Neural cell (in vitro differentiated cells): Measurements from ENCODE around the gene FAS. TPM values are rescaled to one million over a fixed set of nuclear protein-coding genes. Genes with fewer than 3 reads are reported as not detected.

Source experiments
- H2AFZ ChIP-seq: fragments of 200-600, 300-800 bp; sonication (generic), shearing (Covaris generic); 2 replicates; pipeline ENCODE4 v1.6.0; 2014; ENCODE audit warnings: low read depth, mild to moderate bottlenecking, antibody characterized with exemption, low read length, moderate library complexity
- H3F3A ChIP-seq: fragments of 200-600 bp; shearing (Covaris generic); 2 replicates; pipeline ENCODE4 v1.6.1; 2016; ENCODE audit warnings: mild to moderate bottlenecking, moderate library complexity, mixed read lengths, antibody characterized with exemption, low read length; ENCODE audit not compliant: insufficient read depth, poor library complexity, severe bottlenecking
- H3K27ac ChIP-seq: fragments of 200-600, 300-800 bp; sonication (generic), shearing (Covaris generic); 2 replicates; pipeline ENCODE4 v1.5.1; 2014; ENCODE audit warnings: mild to moderate bottlenecking, low read length, moderate library complexity
- H3K27me3 ChIP-seq: fragments of 300-800, 200-600 bp; sonication (generic), shearing (Covaris generic); 2 replicates; pipeline ENCODE4 v1.6.0; 2014; ENCODE audit warnings: mild to moderate bottlenecking, low read depth, low read length, moderate library complexity; ENCODE audit not compliant: insufficient read depth
- H3K36me3 ChIP-seq: fragments of 300-800, 200-600 bp; sonication (generic), shearing (Covaris generic); 2 replicates; pipeline ENCODE4 v1.5.1; 2014; ENCODE audit warnings: mild to moderate bottlenecking, antibody characterized with exemption, low read length, moderate library complexity; ENCODE audit not compliant: insufficient read depth
- H3K4me2 ChIP-seq: fragments of 300-800, 200-600 bp; sonication (generic), shearing (Covaris generic); 2 replicates; pipeline ENCODE4 v1.6.0; 2014; ENCODE audit warnings: mild to moderate bottlenecking, low read length
- H3K4me3 ChIP-seq: fragments of 300-800, 200-600 bp; sonication (generic), shearing (Covaris generic); 2 replicates; pipeline ENCODE4 v1.5.1; 2014; ENCODE audit warnings: mild to moderate bottlenecking, low read length, moderate library complexity
- H3K79me2 ChIP-seq: fragments of 200-600 bp; shearing (Covaris generic); replicated peaks from 2 replicates; pipeline ENCODE4 v1.6.0; 2014; ENCODE audit warnings: mild to moderate bottlenecking, low read length, moderate library complexity; ENCODE audit not compliant: insufficient read depth
- H3K9ac ChIP-seq: fragments of 300-800, 200-600 bp; sonication (generic), shearing (Covaris generic); 2 replicates; pipeline ENCODE4 v1.6.1; 2016; ENCODE audit warnings: mild to moderate bottlenecking, low read length, mixed read lengths
- H3K9me2 ChIP-seq: fragments of 200-600 bp; shearing (Covaris generic); 2 replicates; pipeline ENCODE4 v1.6.1; 2016; ENCODE audit warnings: mild to moderate bottlenecking, low read length, mixed read lengths; ENCODE audit not compliant: insufficient read depth
- H3K9me3 ChIP-seq: fragments of 200-600, 300-800 bp; sonication (generic), shearing (Covaris generic); 2 replicates; pipeline ENCODE4 v1.6.1; 2016; ENCODE audit warnings: mild to moderate bottlenecking, mixed run types, low read length, moderate library complexity, mixed read lengths
- H4K20me1 ChIP-seq: fragments of 200-600 bp; shearing (Covaris generic); 2 replicates; pipeline ENCODE4 v1.6.1; 2016; ENCODE audit warnings: mild to moderate bottlenecking, mixed run types; ENCODE audit not compliant: insufficient read depth
- CTCF ChIP-seq: fragments of 450-650 bp; IDR thresholded peaks from 2 replicates; pipeline ENCODE4 v1.5.1; 2014; ENCODE audit warnings: antibody characterized with exemption, mild to moderate bottlenecking, moderate library complexity; ENCODE audit not compliant: poor library complexity, severe bottlenecking
- EP300 ChIP-seq: fragments of 450-650 bp; conservative IDR thresholded peaks from 2 replicates; pipeline ENCODE4 v1.6.1; 2014; ENCODE audit warnings: antibody characterized with exemption, mild to moderate bottlenecking, moderate library complexity; ENCODE audit not compliant: poor library complexity, severe bottlenecking
- EZH2 ChIP-seq: fragments of 200-600, 300-800 bp; shearing (Covaris generic), sonication (generic); IDR thresholded peaks from 2 replicates; pipeline ENCODE4 v1.6.1; 2014; ENCODE audit warnings: antibody characterized with exemption, low read length, borderline replicate concordance, mild to moderate bottlenecking; ENCODE audit not compliant: insufficient read depth, poor library complexity, severe bottlenecking
- MXI1 ChIP-seq: fragments of 450-650 bp; conservative IDR thresholded peaks from 2 replicates; pipeline ENCODE4 v1.6.1; 2014; ENCODE audit warnings: antibody characterized with exemption, mild to moderate bottlenecking; ENCODE audit not compliant: poor library complexity, severe bottlenecking
- POLR2AphosphoS5 ChIP-seq: IDR thresholded peaks from 2 replicates; pipeline ENCODE4 v1.6.1; 2012
- RAD21 ChIP-seq: fragments of 450-650 bp; conservative IDR thresholded peaks from 2 replicates; pipeline ENCODE4 v1.6.1; 2014; ENCODE audit warnings: antibody characterized with exemption, mild to moderate bottlenecking, moderate library complexity
- REST ChIP-seq: IDR thresholded peaks from 2 replicates; pipeline ENCODE4 v1.6.1; 2012; ENCODE audit warnings: borderline replicate concordance
- SMC3 ChIP-seq: fragments of 450-650 bp; conservative IDR thresholded peaks from 2 replicates; pipeline ENCODE4 v1.6.1; 2014; ENCODE audit warnings: antibody characterized with exemption, mild to moderate bottlenecking, moderate library complexity; ENCODE audit not compliant: poor library complexity
- TAF1 ChIP-seq: IDR thresholded peaks from 2 replicates; pipeline ENCODE4 v1.6.1; 2012; ENCODE audit warnings: low read depth
- polyA plus RNA-seq: library from polyadenylated mRNA; depleted of rRNA; stranded (reverse); fragments of >200 nt; gene quantifications from 2 replicates; pipeline ENCODE4 v1.2.3, GENCODE V29; 2014

FAS gene
- polyA plus RNA-seq, 1 donor from 2014 or later: 2.5 TPM

- H3K4me3 ChIP-seq: no peak overlapping the region
- no peaks in the 10 kb centered on the region for H3K79me2 ChIP-seq
- no peaks in the 10 kb centered on the region for H4K20me1 ChIP-seq
- no peak for TF ChIP-seq REST
- TF ChIP-seq EP300: no peak
- TF ChIP-seq POLR2AphosphoS5: no peak
- no peak for TF ChIP-seq MXI1
- TF ChIP-seq RAD21: no peak
- TF ChIP-seq SMC3: no peak
- no peak for TF ChIP-seq CTCF
- no peak for TF ChIP-seq TAF1
- no peak for TF ChIP-seq EZH2
- H3F3A ChIP-seq: no peaks in the 10 kb centered on the region
- H2AFZ ChIP-seq: no peak overlapping the region
- H3K36me3 ChIP-seq: no peaks in the 10 kb centered on the region
- H3K27ac ChIP-seq: no peak overlapping the region
- no peaks in the 10 kb centered on the region for H3K9me3 ChIP-seq
- no peaks in the 10 kb centered on the region for H3K27me3 ChIP-seq
- no peaks in the 10 kb centered on the region for H3K9me2 ChIP-seq
- no peak overlapping the region for H3K9ac ChIP-seq
- no peak overlapping the region for H3K4me2 ChIP-seq
Observed at GRCh38 chr10:88944813-88945212, 45.8 kb upstream of the FAS start.

DNA sequence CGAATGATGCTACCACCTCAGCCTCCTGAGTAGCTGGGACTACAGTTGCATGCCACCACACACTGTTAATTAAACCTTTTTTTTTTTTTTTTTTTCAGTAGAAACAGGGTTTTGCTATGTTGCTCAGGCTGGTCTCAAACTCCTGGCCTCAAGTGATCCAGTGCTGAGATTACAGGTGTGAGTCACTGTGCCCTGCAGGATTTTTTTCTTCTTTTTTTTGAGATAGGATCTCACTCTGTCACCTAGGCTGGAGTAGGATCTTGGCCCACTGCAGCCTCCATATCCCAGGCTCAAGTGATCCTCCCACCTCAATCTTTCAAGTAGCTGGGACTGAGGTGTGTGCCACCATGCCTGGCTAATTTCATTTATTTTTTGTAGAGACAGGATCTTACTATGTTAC, 44.4 kb upstream of the FAS start:
- Histone ChIP-seq H3K9me2 (no peaks in the 10 kb centered on the region), H3K27ac (no peak overlapping the region), H3K27me3 (no peaks in the 10 kb centered on the region), H3K4me2 (no peak overlapping the region), H3K79me2 (no peaks in the 10 kb centered on the region), H3K9ac (no peak overlapping the region), H4K20me1 (no peaks in the 10 kb centered on the region), H2AFZ (no peak overlapping the region), H3F3A (no peaks in the 10 kb centered on the region), H3K9me3 (no peaks in the 10 kb centered on the region), H3K4me3 (no peak overlapping the region), H3K36me3 (no peaks in the 10 kb centered on the region)
- TF ChIP-seq POLR2AphosphoS5: no peak
- no peak for TF ChIP-seq TAF1
- no peak for TF ChIP-seq RAD21
- no peak for TF ChIP-seq CTCF
- TF ChIP-seq REST: no peak
- TF ChIP-seq EZH2: no peak
- no peak for TF ChIP-seq SMC3
- TF ChIP-seq EP300: no peak
- no peak for TF ChIP-seq MXI1
